MM.1S (cell line): ENCODE results near the gene AP3D1.

Experiments
- DNase-seq: peaks from one replicate; pipeline ENCODE4 v3.0.0-alpha.2; 2015
- H2AFZ ChIP-seq: fragments of 300-600 bp; sonication (generic); 2 replicates; pipeline ENCODE4 v1.6.0; 2016; ENCODE audit warnings: antibody characterized with exemption, low read length
- H3F3A ChIP-seq: fragments of 300-600 bp; sonication (generic); 2 replicates; pipeline ENCODE4 v1.6.1; 2016; ENCODE audit warnings: mild to moderate bottlenecking, antibody characterized with exemption, low read length, moderate library complexity, mixed read lengths; ENCODE audit not compliant: insufficient read depth
- H3K27ac ChIP-seq: fragments of 300-600 bp; sonication (generic); 2 replicates; pipeline ENCODE4 v1.5.1; 2016; ENCODE audit warnings: mild to moderate bottlenecking, low read length
- H3K27me3 ChIP-seq: fragments of 300-600 bp; sonication (generic); replicated peaks from 2 replicates; pipeline ENCODE4 v1.6.0; 2016; ENCODE audit warnings: low read length; ENCODE audit not compliant: insufficient read depth
- H3K36me3 ChIP-seq: fragments of 300-600 bp; sonication (generic); replicated peaks from 2 replicates; pipeline ENCODE4 v1.6.1; 2016; ENCODE audit warnings: mild to moderate bottlenecking, low read length, mixed read lengths; ENCODE audit not compliant: insufficient read depth
- H3K4me1 ChIP-seq: fragments of 300-600 bp; sonication (generic); 2 replicates; pipeline ENCODE4 v1.6.1; 2016; ENCODE audit warnings: low read length, mixed read lengths
- H3K4me2 ChIP-seq: fragments of 300-600 bp; sonication (generic); 2 replicates; pipeline ENCODE4 v1.6.0; 2016; ENCODE audit warnings: low read depth, low read length
- H3K4me3 ChIP-seq: fragments of 300-600 bp; sonication (generic); 2 replicates; pipeline ENCODE4 v1.5.1; 2016; ENCODE audit warnings: low read length, mixed read lengths
- H3K79me2 ChIP-seq: fragments of 300-600 bp; sonication (generic); 2 replicates; pipeline ENCODE4 v1.6.1; 2016; ENCODE audit warnings: mixed run types, low read length, mixed read lengths
- H3K9ac ChIP-seq: fragments of 300-600 bp; sonication (generic); 2 replicates; pipeline ENCODE4 v1.6.1; 2016; ENCODE audit warnings: low read length, mixed read lengths
- H3K9me2 ChIP-seq: fragments of 300-600 bp; sonication (generic); replicated peaks from 2 replicates; pipeline ENCODE4 v1.6.1; 2016; ENCODE audit warnings: mild to moderate bottlenecking, low read length, mixed read lengths; ENCODE audit not compliant: insufficient read depth
- H3K9me3 ChIP-seq: fragments of 300-600 bp; sonication (generic); replicated peaks from 2 replicates; pipeline ENCODE4 v1.6.1; 2016; ENCODE audit warnings: mild to moderate bottlenecking, low read length, mixed read lengths; ENCODE audit not compliant: insufficient read depth
- H4K20me1 ChIP-seq: fragments of 300-600 bp; sonication (generic); 2 replicates; pipeline ENCODE4 v1.6.1; 2016; ENCODE audit warnings: mild to moderate bottlenecking, low read length, moderate library complexity, mixed read lengths; ENCODE audit not compliant: insufficient read depth
- CTCF ChIP-seq: fragments of 300-600 bp; sonication (generic); IDR thresholded peaks from 2 replicates; pipeline ENCODE4 v1.5.1; 2016; ENCODE audit warnings: antibody characterized with exemption, low read length, mixed read lengths
- EZH2 ChIP-seq: fragments of 300-600 bp; sonication (generic); optimal IDR thresholded peaks from 2 replicates; pipeline ENCODE3; 2017; ENCODE audit warnings: low read depth, mild to moderate bottlenecking, antibody characterized with exemption, low read length, mixed read lengths
- EZH2phosphoT487 ChIP-seq: fragments of 300-600 bp; sonication (generic); IDR thresholded peaks from 2 replicates; pipeline ENCODE4 v1.6.1; 2018; ENCODE audit warnings: antibody characterized with exemption, low read length

AP3D1 gene

GRCh38 chr19:2113439-2114211 lies 37.7 kb downstream of the AP3D1 start:
- no peak overlapping the region for H3K9ac ChIP-seq
- no peak overlapping the region for H2AFZ ChIP-seq
- H4K20me1 ChIP-seq: no peaks in the 10 kb centered on the region
- no peak overlapping the region for H3K4me2 ChIP-seq
- no peaks in the 10 kb centered on the region for H3K9me2 ChIP-seq
- H3K4me3 ChIP-seq: no peak overlapping the region
- peaks cover 2% of the 10 kb centered on the region; the same call in 1 of the 2 replicates for H3K79me2 ChIP-seq
- H3K27ac ChIP-seq: no peak overlapping the region
- H3K27me3 ChIP-seq: no peaks in the 10 kb centered on the region
- no peaks in the 10 kb centered on the region for H3F3A ChIP-seq
- DNase-seq: no peak
- TF ChIP-seq EZH2: no peak
- no peak for TF ChIP-seq EZH2phosphoT487
- no peak for TF ChIP-seq CTCF
- no peaks in the 10 kb centered on the region for H3K4me1 ChIP-seq
- no peaks in the 10 kb centered on the region for H3K9me3 ChIP-seq
- peaks cover 26% of the 10 kb centered on the region for H3K36me3 ChIP-seq

GRCh38 chr19:2112516-2113320 lies 38.6 kb downstream of the AP3D1 start:
- no peak for TF ChIP-seq CTCF
- TF ChIP-seq EZH2: no peak
- no peak for TF ChIP-seq EZH2phosphoT487
- no peaks in the 10 kb centered on the region; the same call in 1 of the 2 replicates for H3K79me2 ChIP-seq
- no peaks in the 10 kb centered on the region for H4K20me1 ChIP-seq
- peaks cover 28% of the 10 kb centered on the region for H3K36me3 ChIP-seq
- H3F3A ChIP-seq: no peaks in the 10 kb centered on the region
- H3K4me2 ChIP-seq: no peak overlapping the region
- no peak for DNase-seq
- no peaks in the 10 kb centered on the region for H3K4me1 ChIP-seq
- H2AFZ ChIP-seq: no peak overlapping the region
- H3K9me3 ChIP-seq: no peaks in the 10 kb centered on the region
- no peaks in the 10 kb centered on the region for H3K27me3 ChIP-seq
- H3K4me3 ChIP-seq: no peak overlapping the region
- no peaks in the 10 kb centered on the region for H3K9me2 ChIP-seq
- H3K9ac ChIP-seq: no peak overlapping the region
- no peak overlapping the region for H3K27ac ChIP-seq

GRCh38 chr19:2111886-2112285 lies 39.5 kb downstream of the AP3D1 start:
- Histone ChIP-seq H3K36me3 (peaks cover 23% of the 10 kb centered on the region), H3K27me3 (no peaks in the 10 kb centered on the region), H3K4me2 (no peak overlapping the region), H3K79me2 (no peaks in the 10 kb centered on the region), H2AFZ (no peak overlapping the region), H3K4me3 (no peak overlapping the region), H4K20me1 (no peaks in the 10 kb centered on the region), H3K4me1 (no peaks in the 10 kb centered on the region), H3F3A (no peaks in the 10 kb centered on the region), H3K27ac (no peak overlapping the region), H3K9me3 (no peaks in the 10 kb centered on the region), H3K9me2 (no peaks in the 10 kb centered on the region), H3K9ac (no peak overlapping the region)
- TF ChIP-seq EZH2phosphoT487 (no peak), CTCF (no peak), EZH2 (no peak)
- no peak for DNase-seq
